GM12878 (cell line): ENCODE measurements around the gene PRRX2. TPM values are rescaled to one million over a fixed set of nuclear protein-coding genes. Genes with fewer than 3 reads are reported as not detected.

Source experiments
- ATAC-seq: fragments of 200-7000 bp; cut with Tn5 transposase; 3 replicates; pipeline ENCODE4 v1.9.1; 2020; ENCODE audit warnings: mild to moderate bottlenecking, moderate library complexity
- BruUV-seq: library from RNA; stranded (reverse); fragments of 400-500 nt; replicated peaks from 2 replicates; lab custom pipeline; 2021; lab: Mats Ljungman, UMichigan
- CTCF ChIA-PET: fragments of 300-600 bp; sonication (Branson Sonifier 250); formaldehyde crosslinking; extraction: SDS; loops from one replicate; lab custom pipeline; 2021; ENCODE audit warnings: inconsistent platforms; lab: Yijun Ruan, JAX
- POLR2A ChIA-PET: fragments of 350-600 bp; formaldehyde crosslinking; extraction: SDS; loops from one replicate; lab custom pipeline; 2021; ENCODE audit warnings: inconsistent platforms; lab: Charles Lee
- RAD21 ChIA-PET: fragments of 300-600 bp; sonication (Branson Sonifier 250); formaldehyde crosslinking; loops from one replicate; lab custom pipeline; 2023; ENCODE audit warnings: antibody characterized with exemption; ENCODE audit not compliant: unreplicated experiment; lab: Charles Lee
- SMC1A ChIA-PET: fragments of 300-600 bp; sonication (Branson Sonifier 250); formaldehyde crosslinking; loops from one replicate; lab custom pipeline; 2023; ENCODE audit not compliant: unreplicated experiment, uncharacterized antibody; lab: Charles Lee
- DNase-seq: peaks from one replicate; pipeline ENCODE4 v3.0.0-alpha.2; 2011; ENCODE audit warnings: low read depth, low spot score
- FAIRE-seq: peaks from 3 replicates; lab custom pipeline; 2011; peaks lifted over from hg19 to GRCh38; lab: Jason Lieb, UNC
- H2AFZ ChIP-seq: 2 replicates; pipeline ENCODE4 v1.6.0; 2011; ENCODE audit warnings: low read depth, low read length, control low read depth; ENCODE audit not compliant: control insufficient read depth
- H3K27ac ChIP-seq: 2 replicates; pipeline ENCODE4 v1.5.1; 2011; ENCODE audit warnings: control low read depth; ENCODE audit not compliant: control insufficient read depth, insufficient read depth
- H3K27me3 ChIP-seq, 2 experiments: replicated peaks in 1 of 2; 2 replicates each; pipeline versions ENCODE4 v1.6.0 to v1.6.1; 2011; ENCODE audit warnings: low read length in 1 of 2; ENCODE audit not compliant: control insufficient read depth in 2 of 2, insufficient read depth in 2 of 2
- H3K36me3 ChIP-seq, 2 experiments: 2 replicates each; pipeline ENCODE4 v1.5.1; 2011; ENCODE audit warnings: low read length in 1 of 2; ENCODE audit not compliant: control insufficient read depth in 2 of 2, insufficient read depth in 2 of 2
- H3K4me1 ChIP-seq: 2 replicates; pipeline ENCODE4 v1.6.1; 2011; ENCODE audit warnings: mild to moderate bottlenecking, low read length, moderate library complexity, mixed read lengths; ENCODE audit not compliant: control insufficient read depth, insufficient read depth
- H3K4me2 ChIP-seq: 2 replicates; pipeline ENCODE4 v1.6.0; 2011; ENCODE audit warnings: control low read depth; ENCODE audit not compliant: control insufficient read depth, insufficient read depth
- H3K4me3 ChIP-seq: fragments of 200-600 bp; sonication (generic); 2 replicates; pipeline ENCODE4 v1.5.1; 2016
- H3K79me2 ChIP-seq: 2 replicates; pipeline ENCODE4 v1.6.0; 2011; ENCODE audit warnings: low read length; ENCODE audit not compliant: control insufficient read depth, insufficient read depth
- H3K9ac ChIP-seq: 2 replicates; pipeline ENCODE4 v1.8.0; 2011; ENCODE audit warnings: low read length, control low read depth, mixed read lengths; ENCODE audit not compliant: control insufficient read depth, insufficient read depth
- H3K9me3 ChIP-seq: replicated peaks from 3 replicates; pipeline ENCODE4 v1.5.1; 2011; ENCODE audit warnings: mild to moderate bottlenecking, low read length; ENCODE audit not compliant: control insufficient read depth, insufficient read depth
- H4K20me1 ChIP-seq: 2 replicates; pipeline ENCODE4 v1.6.0; 2011; ENCODE audit not compliant: control insufficient read depth, insufficient read depth
- CBX5 ChIP-seq: sonication (generic); IDR thresholded peaks from 2 replicates; pipeline ENCODE4 v1.6.1; 2016; ENCODE audit warnings: low read depth, moderate library complexity, mild to moderate bottlenecking, inconsistent platforms
- E2F8 ChIP-seq: fragments of 450-650 bp; IDR thresholded peaks from 2 replicates; pipeline ENCODE4 v1.6.1; 2018; ENCODE audit warnings: mild to moderate bottlenecking, low read depth, moderate library complexity; ENCODE audit not compliant: partially characterized antibody
- GATAD2B ChIP-seq: fragments of 450-650 bp; conservative IDR thresholded peaks from 2 replicates; pipeline ENCODE4 v1.6.1; 2017; ENCODE audit warnings: low read depth, mild to moderate bottlenecking, moderate library complexity
- HCFC1 ChIP-seq: fragments of 150-350 bp; IDR thresholded peaks from 2 replicates; pipeline ENCODE4 v1.6.1; 2014; ENCODE audit warnings: low read length
- HDGF ChIP-seq: fragments of 450-650 bp; IDR thresholded peaks from 2 replicates; pipeline ENCODE4 v1.6.1; 2016; ENCODE audit warnings: antibody characterized with exemption
- IKZF2 ChIP-seq, 2 experiments: fragments of 450-650 bp; IDR thresholded peaks; 2 replicates each; pipeline ENCODE4 v1.6.1; 2017; ENCODE audit warnings: mild to moderate bottlenecking in 2 of 2, moderate library complexity in 2 of 2
- MTA2 ChIP-seq: fragments of 450-650 bp; IDR thresholded peaks from 2 replicates; pipeline ENCODE4 v1.6.1; 2016; ENCODE audit warnings: low read depth, mild to moderate bottlenecking, moderate library complexity
- MTA3 ChIP-seq: IDR thresholded peaks from 2 replicates; pipeline ENCODE4 v1.6.1; 2012; ENCODE audit warnings: low read length, inconsistent platforms, borderline replicate concordance
- NR2F1 ChIP-seq: fragments of 450-650 bp; conservative IDR thresholded peaks from 2 replicates; pipeline ENCODE4 v1.6.1; 2017; ENCODE audit warnings: mild to moderate bottlenecking
- POLR2A ChIP-seq: IDR thresholded peaks from 2 replicates; pipeline ENCODE4 v1.6.1; 2011; ENCODE audit warnings: low read depth, mild to moderate bottlenecking, low read length
- SIX5 ChIP-seq: IDR thresholded peaks from 2 replicates; pipeline ENCODE4 v1.6.1; 2011; ENCODE audit warnings: mild to moderate bottlenecking, low read depth, low read length, moderate library complexity; ENCODE audit not compliant: severe bottlenecking
- WGBS: methylation state at CpG from one replicate; pipeline ENCODE4 v1.1.6; 2016; ENCODE audit warnings: low lambda C conversion rate; ENCODE audit not compliant: insufficient replicate concordance, insufficient coverage; ENCODE audit errors: missing lambda C conversion rate; 5-methylcytosine and 5-hydroxymethylcytosine counted together
- in situ Hi-C: fragments of 300-500 bp; cut with MboI; formaldehyde crosslinking; loops from 9 replicates; pipeline ENCODE4 v1.14.3; 2018; ENCODE audit warnings: mixed read lengths
- intact Hi-C: fragments of 100-400 bp; cut with micrococcal nuclease; formaldehyde crosslinking; loops from one replicate; pipeline ENCODE4 v1.14.2; 2022; ENCODE audit not compliant: unreplicated experiment
- polyA plus RNA-seq, 11 experiments: library from polyadenylated mRNA; depleted of rRNA in 4 of 11; unstranded in 6 of 11; stranded (reverse) in 5 of 11; fragments of >200 nt; fragmentation: Nextera tagmentation in 4 of 11; fragmentation: Illumina TruSeq in 1 of 11; extraction: Ambion mirVana in 4 of 11; extraction: Trizol in 1 of 11; gene quantifications; 1 replicate in 1 of 11; 2 replicates in 10 of 11; pipeline versions ENCODE4 v1.2.1 to v1.2.3, GENCODE V29; 2011 to 2016; ENCODE audit warnings: inconsistent platforms in 2 of 11, missing spikeins in 2 of 11, low read depth in 1 of 11
- total RNA-seq, 4 experiments: library from RNA; depleted of rRNA in 3 of 4; stranded (reverse); fragments of >200 nt in 3 of 4; fragmentation: Illumina TruSeq in 1 of 4; extraction: Trizol in 1 of 4; gene quantifications; 2 replicates each; pipeline versions ENCODE4 v1.2.1 to v1.2.3, GENCODE V29; 2013 to 2021
- TF ChIP-seq, protein P1 (sequence below): IDR thresholded peaks from 2 replicates; pipeline ENCODE4 v1.6.1; 2011; ENCODE audit warnings: low read depth, low read length, improper control_type of control experiment, borderline replicate concordance

Gene PRRX2
- total and polyA plus RNA-seq, 10 of the 15 experiments (the other 5 are each of a cell fraction or from before 2014, with no cell fraction given): not detected

DNA sequence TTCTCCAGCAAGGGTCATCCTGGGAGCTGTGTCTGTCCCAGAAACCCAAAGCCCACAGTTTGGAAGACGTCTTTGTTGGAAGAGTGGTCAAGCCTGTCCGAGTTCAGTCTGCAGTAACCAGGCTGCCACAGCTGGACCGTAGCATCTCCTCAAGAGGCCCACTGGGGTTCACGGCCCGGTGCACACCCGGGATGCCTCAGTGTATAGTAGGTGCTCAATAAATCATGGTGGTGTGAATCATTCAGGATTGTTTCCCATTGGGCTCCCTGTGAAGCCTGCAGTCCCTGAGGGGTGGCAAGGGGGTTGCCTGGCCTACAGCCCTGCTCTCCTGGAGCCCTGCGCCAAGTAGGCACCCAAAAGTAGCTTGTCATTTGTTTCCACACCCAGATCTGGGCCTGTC is 10.3 kb upstream of the PRRX2 start:
- POLR2A ChIA-PET: no interaction called here

More for the DNA sequence above, 10.3 kb upstream of the PRRX2 start:
- no peaks in the 10 kb centered on the region for H3K9me3 ChIP-seq
- H3K36me3 ChIP-seq: no peaks in the 10 kb centered on the region; a peak in 1 of 4 replicates
- intact Hi-C loops (no loop called here), in situ Hi-C loops (no loop called here)
- no TSS peak for BruUV-seq
- SMC1A ChIA-PET: no interaction called here
- no peak overlapping the region for H3K4me3 ChIP-seq
- RAD21 ChIA-PET: interaction anchor here (0.6 kb wide), 1 partner anchor 1063 kb away, joined by 4 read pairs; no protein-coding TSS in a partner anchor
- no peak overlapping the region for H3K27ac ChIP-seq
- H3K27me3 ChIP-seq: no peaks in the 10 kb centered on the region; a peak in 2 of 4 replicates
- H2AFZ ChIP-seq: no peak overlapping the region
- TF ChIP-seq IKZF2 (IDR thresholded peaks at IDR 0.05) (no peak), NR2F1 (no peak), E2F8 (no peak), POLR2A (no peak), MTA3 (no peak), GATAD2B (no peak), HCFC1 (no peak), SIX5 (no peak), HDGF (no peak), CBX5 (no peak), MTA2 (no peak)
- TF ChIP-seq, protein P1, sequence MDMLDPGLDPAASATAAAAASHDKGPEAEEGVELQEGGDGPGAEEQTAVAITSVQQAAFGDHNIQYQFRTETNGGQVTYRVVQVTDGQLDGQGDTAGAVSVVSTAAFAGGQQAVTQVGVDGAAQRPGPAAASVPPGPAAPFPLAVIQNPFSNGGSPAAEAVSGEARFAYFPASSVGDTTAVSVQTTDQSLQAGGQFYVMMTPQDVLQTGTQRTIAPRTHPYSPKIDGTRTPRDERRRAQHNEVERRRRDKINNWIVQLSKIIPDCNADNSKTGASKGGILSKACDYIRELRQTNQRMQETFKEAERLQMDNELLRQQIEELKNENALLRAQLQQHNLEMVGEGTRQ: no peak
- ATAC-seq: no peak
- WGBS: 62% methylated on average over 7 of the region's 7 CpGs
- no peaks in the 10 kb centered on the region for H3K79me2 ChIP-seq
- CTCF ChIA-PET: interaction anchor here (0.6 kb wide), 1 partner anchor 138 kb away, joined by 4 read pairs; no protein-coding TSS in a partner anchor
- no peaks in the 10 kb centered on the region for H3K4me1 ChIP-seq
- no peak overlapping the region for H3K4me2 ChIP-seq
- no peak overlapping the region for H3K9ac ChIP-seq
- no peak for DNase-seq
- no peak for FAIRE-seq
- no peaks in the 10 kb centered on the region for H4K20me1 ChIP-seq
